Fibroblast of villous mesenchyme (primary cell): ENCODE data around the gene OR6C6. TPM values are rescaled to one million over a fixed set of nuclear protein-coding genes. Genes with fewer than 3 reads are reported as not detected.
"Not testable (repeated sequence)": the region's sequence is repeated elsewhere in the genome, so short reads cannot be mapped to it uniquely, and the experiment has no call there.

Experiments
- DNase-seq: peaks from one replicate; pipeline ENCODE4 v3.0.0-alpha.2; 2010; ENCODE audit warnings: low read depth
- H3K4me3 ChIP-seq: 2 replicates; pipeline ENCODE4 v1.5.1; 2011; ENCODE audit warnings: low read depth, mild to moderate bottlenecking, low read length
- total RNA-seq: library from RNA; depleted of rRNA; stranded (reverse); fragments of >200 nt; gene quantifications from 2 replicates; pipeline ENCODE4 v1.2.3, GENCODE V29; 2012
- TF ChIP-seq, protein P1 (sequence below): IDR thresholded peaks from 2 replicates; pipeline ENCODE4 v1.5.1; 2012; ENCODE audit warnings: low read depth, mild to moderate bottlenecking, low read length; ENCODE audit not compliant: insufficient read depth

OR6C6 gene
- not detected in 2 replicates for total RNA-seq

DNA sequence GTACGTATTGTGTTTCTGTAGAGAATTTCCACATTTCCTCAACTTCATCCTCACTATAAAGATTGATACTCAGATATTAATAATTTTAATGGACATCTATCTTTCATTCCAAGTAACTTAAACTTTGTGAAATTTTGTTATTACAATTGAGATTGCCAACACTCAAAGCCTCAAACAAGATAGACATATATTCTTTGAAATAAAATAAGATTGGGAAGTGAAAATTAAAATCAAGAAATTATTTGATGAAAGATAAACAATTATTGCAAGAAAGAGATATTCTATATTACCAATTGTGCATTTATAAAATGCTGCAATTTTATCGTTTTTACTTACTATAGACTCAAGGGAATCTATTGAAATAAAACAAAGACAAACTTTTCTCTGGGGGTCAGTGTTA, at the start of gene OR6C6:
Gene OR6C6 (minus strand): TSS at position 101 of the 400 bp plus-strand sequence. CDS start 1,337 bp downstream, outside the sequence.
- H3K4me3 ChIP-seq, result no peak within 1 kb of the TSS
- DNase-seq, result no peak
- TF ChIP-seq, protein P1, sequence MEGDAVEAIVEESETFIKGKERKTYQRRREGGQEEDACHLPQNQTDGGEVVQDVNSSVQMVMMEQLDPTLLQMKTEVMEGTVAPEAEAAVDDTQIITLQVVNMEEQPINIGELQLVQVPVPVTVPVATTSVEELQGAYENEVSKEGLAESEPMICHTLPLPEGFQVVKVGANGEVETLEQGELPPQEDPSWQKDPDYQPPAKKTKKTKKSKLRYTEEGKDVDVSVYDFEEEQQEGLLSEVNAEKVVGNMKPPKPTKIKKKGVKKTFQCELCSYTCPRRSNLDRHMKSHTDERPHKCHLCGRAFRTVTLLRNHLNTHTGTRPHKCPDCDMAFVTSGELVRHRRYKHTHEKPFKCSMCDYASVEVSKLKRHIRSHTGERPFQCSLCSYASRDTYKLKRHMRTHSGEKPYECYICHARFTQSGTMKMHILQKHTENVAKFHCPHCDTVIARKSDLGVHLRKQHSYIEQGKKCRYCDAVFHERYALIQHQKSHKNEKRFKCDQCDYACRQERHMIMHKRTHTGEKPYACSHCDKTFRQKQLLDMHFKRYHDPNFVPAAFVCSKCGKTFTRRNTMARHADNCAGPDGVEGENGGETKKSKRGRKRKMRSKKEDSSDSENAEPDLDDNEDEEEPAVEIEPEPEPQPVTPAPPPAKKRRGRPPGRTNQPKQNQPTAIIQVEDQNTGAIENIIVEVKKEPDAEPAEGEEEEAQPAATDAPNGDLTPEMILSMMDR, result no peak

DNA sequence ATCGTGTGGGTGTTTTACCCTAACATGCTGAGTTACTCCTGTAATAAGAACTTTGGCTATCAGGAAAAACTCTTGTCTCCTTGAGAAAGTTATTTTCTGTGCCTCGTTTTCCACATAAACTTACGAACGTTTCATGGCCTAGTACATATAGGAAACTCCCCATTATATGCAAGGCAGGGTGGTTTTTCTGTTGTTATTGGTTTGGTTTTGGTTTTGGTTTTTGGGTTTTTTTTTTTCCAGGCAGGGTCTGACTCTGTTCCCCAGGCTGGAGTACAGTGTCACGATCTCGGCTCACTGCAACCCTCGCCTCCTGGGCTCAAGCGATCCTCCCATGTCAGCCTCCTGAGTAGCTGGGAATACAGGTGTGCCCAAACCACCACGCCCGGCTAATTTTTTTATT, 39.6 kb upstream of the OR6C6 start:
- DNase-seq, result no peak
- H3K4me3 ChIP-seq, result no peak overlapping the region
- TF ChIP-seq, protein P1, result no peak

DNA sequence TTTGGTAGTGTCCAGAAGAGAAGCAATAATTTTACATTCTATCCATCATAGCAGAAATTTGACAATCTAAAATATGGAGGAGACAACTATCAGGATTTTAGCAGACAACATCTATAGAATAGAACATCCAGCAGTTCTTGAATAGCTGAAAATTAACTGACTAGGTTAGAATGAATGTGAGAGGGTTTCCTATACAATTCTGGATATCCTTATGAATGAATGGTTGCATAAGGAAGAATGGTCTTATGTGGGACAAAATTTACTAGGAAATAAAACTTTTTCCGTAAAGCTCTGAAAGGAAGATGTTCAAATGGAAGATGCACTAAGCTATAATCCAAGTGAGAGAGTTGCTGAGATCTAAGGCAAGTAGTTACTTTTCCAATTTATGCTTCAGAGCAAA, 34.1 kb upstream of the OR6C6 start, which contains the start of gene OR6C3:
Gene OR6C3 (plus strand): TSS at position 301 of the 400 bp plus-strand sequence. CDS start 955 bp downstream, outside the sequence.
- no peak within 1 kb of the TSS for H3K4me3 ChIP-seq
- TF ChIP-seq, protein P1, result no peak
- no peak for DNase-seq

DNA sequence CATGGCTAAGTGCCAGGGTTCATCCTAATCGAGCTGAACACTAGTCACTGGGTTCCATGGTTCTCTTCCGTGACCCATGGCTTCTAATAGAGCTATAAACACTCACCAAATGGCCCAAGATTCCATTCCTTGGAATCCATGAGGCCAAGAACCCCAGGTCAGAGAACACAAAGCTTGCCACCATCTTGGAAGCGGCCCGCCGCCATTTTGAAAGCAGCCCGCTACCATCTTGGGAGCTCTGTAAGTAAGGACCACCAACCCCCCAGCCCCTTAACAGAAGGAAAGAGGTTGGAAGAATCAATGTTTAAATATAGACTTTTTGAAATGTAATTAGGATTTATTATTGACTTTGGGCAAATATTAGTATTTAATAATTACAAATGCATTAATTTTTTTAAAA, 29.4 kb upstream of the OR6C6 start:
- DNase-seq, H3K4me3 ChIP-seq: not testable (repeated sequence)

DNA sequence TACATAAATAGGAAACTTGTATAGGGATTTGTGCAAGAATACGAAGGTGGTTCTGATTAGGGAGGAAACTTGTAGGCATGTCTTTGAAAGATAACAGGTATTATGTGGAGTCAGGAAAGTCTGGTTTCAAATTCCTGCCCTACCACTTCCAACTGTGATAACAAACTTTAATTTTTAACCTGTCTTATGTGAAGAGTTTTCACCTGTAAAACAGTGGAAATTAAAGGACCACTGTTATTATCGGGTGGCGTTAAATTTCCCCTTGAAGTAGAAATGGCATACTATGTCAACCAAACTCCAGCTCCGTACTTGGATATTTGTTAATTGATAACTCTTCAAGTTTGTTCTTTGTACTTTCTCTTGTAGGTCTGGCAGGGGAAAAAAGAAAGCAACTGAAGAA, 23.8 kb upstream of the OR6C6 start:
- H3K4me3 ChIP-seq, result no peak overlapping the region
- TF ChIP-seq, protein P1, result no peak
- no peak for DNase-seq

DNA sequence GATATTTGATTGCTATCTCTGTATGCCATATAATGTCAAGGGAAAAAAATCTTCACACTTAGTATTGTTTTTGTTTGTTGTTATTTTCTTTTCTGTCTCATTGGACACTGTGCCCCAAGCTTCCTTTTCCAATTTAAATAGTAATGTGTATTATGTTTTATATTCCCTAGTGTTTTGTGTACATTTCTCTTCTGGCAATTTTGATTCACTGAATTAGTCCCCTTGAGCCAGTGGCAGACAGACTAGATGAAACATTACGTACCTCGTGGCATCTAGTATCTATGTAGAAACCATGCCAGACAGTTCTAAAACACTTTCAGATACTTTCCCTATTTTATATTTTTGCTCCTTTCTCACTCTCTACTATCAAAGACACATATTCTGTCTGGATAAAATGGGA, 17.7 kb upstream of the OR6C6 start, which contains the start of gene OR6C1:
Gene OR6C1 (plus strand): TSS at position 301 of the 400 bp plus-strand sequence. CDS start 6,257 bp downstream, outside the sequence.
- TF ChIP-seq, protein P1, result no peak
- DNase-seq, result no peak
- no peak within 1 kb of the TSS for H3K4me3 ChIP-seq

DNA sequence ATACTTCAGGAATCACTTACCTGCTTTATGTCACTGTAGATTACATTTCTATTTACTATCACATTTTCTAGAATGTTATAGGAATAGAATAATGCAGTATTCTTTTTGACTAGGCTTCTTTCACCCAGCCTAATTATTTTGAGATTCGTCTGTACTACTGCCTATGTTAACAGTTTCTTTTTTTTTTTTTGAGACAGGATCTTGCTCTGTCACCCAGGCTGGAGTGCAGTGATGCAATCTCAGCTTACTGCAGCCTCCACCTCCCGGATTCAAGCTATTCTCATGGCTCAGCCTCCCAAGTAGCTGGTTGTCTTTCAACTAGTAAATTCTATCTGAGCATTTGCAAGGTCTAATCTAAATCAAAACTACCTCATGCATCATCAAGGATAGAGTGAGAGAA, 6.4 kb downstream of the OR6C6 start:
- DNase-seq, result no peak
- no peak overlapping the region for H3K4me3 ChIP-seq
- TF ChIP-seq, protein P1, result no peak

DNA sequence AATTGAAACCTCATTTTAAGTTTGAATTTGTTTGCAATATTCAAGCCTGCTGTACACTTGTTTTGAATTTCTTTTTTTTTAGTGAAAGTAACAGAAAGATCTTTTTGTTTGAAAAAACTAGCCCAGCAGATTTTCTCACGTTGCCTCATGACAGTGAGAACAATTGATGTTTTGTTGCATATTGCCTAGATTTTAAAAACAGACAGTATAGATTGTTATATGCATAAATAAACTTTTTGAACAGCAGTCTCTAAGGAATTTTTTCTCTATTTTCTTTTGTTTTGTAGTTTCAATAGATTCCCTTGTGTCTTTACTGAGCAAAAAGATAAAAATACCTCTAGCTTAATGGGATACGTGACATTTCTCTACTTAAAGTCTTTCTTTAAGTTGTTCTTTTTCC, 15.4 kb downstream of the OR6C6 start:
- TF ChIP-seq, protein P1, result no peak
- DNase-seq, result no peak
- H3K4me3 ChIP-seq, result no peak overlapping the region
